Muscle of leg (tissue), 11 donors: ENCODE results near the gene CPXM2. TPM values are rescaled to one million over a fixed set of nuclear protein-coding genes. Genes with fewer than 3 reads are reported as not detected.

ENCODE experiments used
- DNase-seq: peaks from one replicate; pipeline ENCODE4 v3.0.0; 2013
- H3K27ac ChIP-seq: one replicate; pipeline ENCODE4 v1.5.1; 2013; ENCODE audit warnings: mild to moderate bottlenecking, low read length, control low read depth
- H3K27me3 ChIP-seq: one replicate; pipeline ENCODE4 v1.6.1; 2013; ENCODE audit warnings: low read length; ENCODE audit not compliant: control insufficient read depth, insufficient read depth
- H3K36me3 ChIP-seq: one replicate; pipeline ENCODE4 v1.6.1; 2013; ENCODE audit warnings: low read length; ENCODE audit not compliant: control insufficient read depth, insufficient read depth
- H3K4me1 ChIP-seq: one replicate; pipeline ENCODE4 v1.6.1; 2013; ENCODE audit warnings: low read length; ENCODE audit not compliant: control insufficient read depth, insufficient read depth
- H3K4me3 ChIP-seq: one replicate; pipeline ENCODE4 v1.5.1; 2013; ENCODE audit warnings: low read length, control low read depth
- H3K9me3 ChIP-seq: replicated peaks from 2 replicates; pipeline ENCODE4 v1.6.1; 2013; ENCODE audit warnings: low read depth, low read length; ENCODE audit not compliant: control insufficient read depth
- WGBS: methylation state at CpG from one replicate; pipeline ENCODE4 v1.1.5; 2013; ENCODE audit warnings: missing lambda C conversion rate; ENCODE audit not compliant: insufficient coverage; 5-methylcytosine and 5-hydroxymethylcytosine counted together
- polyA plus RNA-seq, 8 donors: library from polyadenylated mRNA; unstranded; fragments of 120-200 nt; gene quantifications; one replicate each; pipeline versions ENCODE4 v1.2.1 to v1.2.3, GENCODE V29; 2013; ENCODE audit warnings: inconsistent platforms in 1 of 8, low replicate concordance in 1 of 8; ENCODE audit not compliant: insufficient read length in 8 of 8, insufficient read depth in 1 of 8
- total RNA-seq: library from RNA; stranded (reverse); fragments of 120-200 nt; gene quantifications from one replicate; pipeline ENCODE4 v1.2.4, GENCODE V29; 2013

Gene CPXM2
- total and polyA plus RNA-seq, 9 donors: 0.24 to 12.3 (median 3.3) TPM

- Histone ChIP-seq H3K9me3 (no peaks in the 10 kb centered on the region), H3K4me1 (no peaks in the 10 kb centered on the region), H3K36me3 (no peaks in the 10 kb centered on the region), H3K27me3 (peaks cover 10% of the 10 kb centered on the region), H3K27ac (no peak overlapping the region), H3K4me3 (no peak overlapping the region)
- 82% methylated on average over 11 of the region's 13 CpGs for WGBS
- DNase-seq: no peak
Observed at GRCh38 chr10:123790132-123790885, 101.3 kb downstream of the CPXM2 start.

GRCh38 chr10:123788981-123789380 is 102.6 kb downstream of the CPXM2 start:
- WGBS: 93% methylated on average over 5 of the region's 5 CpGs
- peaks cover 17% of the 10 kb centered on the region for H3K27me3 ChIP-seq
- H3K36me3 ChIP-seq: no peaks in the 10 kb centered on the region
- H3K4me3 ChIP-seq: no peak overlapping the region
- H3K4me1 ChIP-seq: no peaks in the 10 kb centered on the region
- DNase-seq: no peak
- no peaks in the 10 kb centered on the region for H3K9me3 ChIP-seq
- no peak overlapping the region for H3K27ac ChIP-seq

GRCh38 chr10:123787566-123787965 is 104.0 kb downstream of the CPXM2 start:
- peaks cover 3% of the 10 kb centered on the region for H3K4me1 ChIP-seq
- H3K4me3 ChIP-seq: no peak overlapping the region
- H3K27ac ChIP-seq: no peak overlapping the region
- no peaks in the 10 kb centered on the region for H3K36me3 ChIP-seq
- no peaks in the 10 kb centered on the region for H3K9me3 ChIP-seq
- no peak for DNase-seq
- H3K27me3 ChIP-seq: peaks cover 20% of the 10 kb centered on the region
- WGBS: no CpG with 5 or more reads among the region's 5 CpGs

DNA sequence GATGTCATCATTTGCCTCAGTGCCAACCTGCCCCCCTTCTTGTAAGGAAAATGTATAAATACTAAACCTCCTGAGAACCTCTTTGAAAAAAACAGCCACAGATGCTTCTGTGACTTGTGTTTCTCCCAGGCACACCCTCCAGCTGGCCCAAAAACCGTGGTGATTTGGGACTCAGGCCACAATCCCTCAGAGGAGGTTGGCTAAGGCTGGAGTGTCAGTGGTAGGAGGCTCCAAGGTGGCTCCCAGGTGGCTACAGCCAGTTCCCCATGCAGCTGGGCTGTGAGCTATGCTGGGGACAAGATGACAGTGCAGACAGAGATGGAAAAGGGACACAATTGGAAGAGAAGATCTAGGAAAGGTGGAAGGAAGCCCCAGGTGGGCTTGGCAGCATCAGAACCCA is 104.7 kb downstream of the CPXM2 start:
- Histone ChIP-seq H3K4me3 (no peak overlapping the region), H3K36me3 (no peaks in the 10 kb centered on the region), H3K4me1 (peaks cover 3% of the 10 kb centered on the region), H3K9me3 (no peaks in the 10 kb centered on the region), H3K27me3 (peaks cover 19% of the 10 kb centered on the region), H3K27ac (no peak overlapping the region)
- WGBS: 60% methylated on average over 1 of the region's 1 CpG
- DNase-seq: no peak

DNA sequence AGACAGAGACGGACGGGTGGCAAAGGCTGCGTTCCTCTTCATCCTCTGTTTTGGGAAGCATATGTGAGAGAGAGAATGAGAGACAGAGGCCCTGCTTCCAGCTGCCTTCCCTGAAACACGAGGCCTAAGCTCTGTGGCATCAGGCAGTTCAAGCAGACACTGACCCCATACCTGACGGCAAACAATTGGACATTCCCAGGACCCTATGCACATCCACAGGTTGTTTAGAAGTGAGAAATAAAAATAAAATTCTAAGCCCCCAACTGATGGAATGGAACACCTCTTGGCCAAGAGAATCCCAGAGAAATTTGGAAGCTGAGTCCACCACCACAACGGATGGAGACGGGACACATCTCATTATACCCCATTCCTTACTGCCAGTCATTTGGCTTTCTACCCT is 105.3 kb downstream of the CPXM2 start:
- H3K4me1 ChIP-seq: peaks cover 3% of the 10 kb centered on the region
- no peaks in the 10 kb centered on the region for H3K9me3 ChIP-seq
- no peaks in the 10 kb centered on the region for H3K36me3 ChIP-seq
- no peak overlapping the region for H3K4me3 ChIP-seq
- H3K27ac ChIP-seq: no peak overlapping the region
- DNase-seq: no peak
- whole genome bisulfite sequencing: 87% methylated on average over 5 of the region's 7 CpGs
- H3K27me3 ChIP-seq: peaks cover 21% of the 10 kb centered on the region

DNA sequence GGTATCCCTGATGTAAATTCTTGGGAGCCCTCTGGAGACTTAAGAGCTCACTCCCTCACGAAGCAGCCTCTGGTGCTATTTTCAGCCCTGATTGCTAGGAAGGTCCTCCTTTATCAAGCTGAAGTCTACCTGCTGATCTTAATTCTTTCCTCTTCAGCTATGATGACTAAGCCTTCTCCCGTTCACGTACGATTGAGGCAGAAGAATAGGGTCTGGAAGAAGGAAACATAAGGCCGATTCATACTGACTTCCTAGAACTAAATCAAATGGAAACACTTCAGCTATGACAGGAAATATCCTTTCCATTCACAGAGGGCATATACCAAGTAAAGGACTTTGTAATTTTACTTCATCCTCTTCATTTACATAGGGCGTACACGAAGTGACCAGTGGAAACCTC is 107.0 kb downstream of the CPXM2 start:
- H3K9me3 ChIP-seq: no peaks in the 10 kb centered on the region
- peak; percentile 21 for DNase-seq
- no peak overlapping the region for H3K27ac ChIP-seq

DNA sequence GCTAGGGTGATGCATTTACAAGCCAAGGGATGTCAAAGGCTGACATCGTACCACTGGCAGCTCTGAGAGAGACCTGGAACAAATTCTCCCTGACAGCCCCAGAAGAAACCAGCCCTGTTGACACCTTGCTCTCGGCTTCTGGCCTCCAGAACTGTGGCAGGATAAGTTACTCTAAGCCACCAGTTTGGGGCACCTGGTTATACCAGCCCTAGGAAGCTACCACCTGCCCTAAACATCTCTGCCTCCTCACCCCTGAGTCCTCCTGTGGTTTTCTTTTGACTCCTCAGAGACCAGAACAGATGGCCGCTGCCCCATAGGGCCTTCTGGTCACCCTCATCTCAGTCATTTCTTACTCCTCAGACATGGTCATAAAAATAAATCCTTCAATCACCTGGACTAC is 107.4 kb downstream of the CPXM2 start:
- 90% methylated on average over 3 of the region's 3 CpGs for WGBS
- no peak for DNase-seq
- Histone ChIP-seq H3K4me1 (peaks cover 3% of the 10 kb centered on the region), H3K9me3 (no peaks in the 10 kb centered on the region), H3K36me3 (no peaks in the 10 kb centered on the region), H3K27me3 (peaks cover 34% of the 10 kb centered on the region), H3K27ac (no peak overlapping the region), H3K4me3 (no peak overlapping the region)

More for the DNA sequence above, 107.0 kb downstream of the CPXM2 start:
- Histone ChIP-seq H3K4me1 (peaks cover 3% of the 10 kb centered on the region), H3K27me3 (peaks cover 34% of the 10 kb centered on the region), H3K36me3 (no peaks in the 10 kb centered on the region), H3K4me3 (no peak overlapping the region)
- WGBS: 51% methylated on average over 2 of the region's 7 CpGs

GRCh38 chr10:123783296-123783695 is 108.3 kb downstream of the CPXM2 start:
- Histone ChIP-seq H3K36me3 (no peaks in the 10 kb centered on the region), H3K4me3 (no peak overlapping the region), H3K9me3 (no peaks in the 10 kb centered on the region), H3K4me1 (peaks cover 3% of the 10 kb centered on the region), H3K27me3 (peaks cover 38% of the 10 kb centered on the region), H3K27ac (no peak overlapping the region)
- no peak for DNase-seq
- no CpG with 5 or more reads among the region's 3 CpGs for WGBS

- no peak overlapping the region for H3K4me3 ChIP-seq
- H3K27ac ChIP-seq: no peak overlapping the region
- no peaks in the 10 kb centered on the region for H3K9me3 ChIP-seq
- H3K36me3 ChIP-seq: no peaks in the 10 kb centered on the region
- 80% methylated on average over 1 of the region's 5 CpGs for WGBS
- no peak for DNase-seq
- peaks cover 40% of the 10 kb centered on the region for H3K27me3 ChIP-seq
- peaks cover 3% of the 10 kb centered on the region for H3K4me1 ChIP-seq
Observed at GRCh38 chr10:123782549-123782948, 109.1 kb downstream of the CPXM2 start.

GRCh38 chr10:123781956-123782500 is 109.6 kb downstream of the CPXM2 start:
- H3K4me3 ChIP-seq: no peak overlapping the region
- no peak for DNase-seq
- H3K4me1 ChIP-seq: peaks cover 3% of the 10 kb centered on the region
- H3K27ac ChIP-seq: no peak overlapping the region
- 24% methylated on average over 6 of the region's 8 CpGs for WGBS
- no peaks in the 10 kb centered on the region for H3K9me3 ChIP-seq
- no peaks in the 10 kb centered on the region for H3K36me3 ChIP-seq
- H3K27me3 ChIP-seq: peaks cover 38% of the 10 kb centered on the region
